ENCODE measurements around the gene FLCN. TPM values are rescaled to one million over a fixed set of nuclear protein-coding genes. Genes with fewer than 3 reads are reported as not detected.

FLCN gene
- polyA plus RNA-seq, 1 donor from 2014 or later, result 34.0 TPM

- no peak overlapping the region for H3K4me2 ChIP-seq (ENCODE audit: low read length)
- H3K79me2 ChIP-seq (replicated peaks; ENCODE audit: insufficient read depth, low read length), result no peaks in the 10 kb centered on the region
- H4K20me1 ChIP-seq (ENCODE audit: insufficient read depth), result no peaks in the 10 kb centered on the region
- no peak overlapping the region for H2AFZ ChIP-seq (ENCODE audit: low read depth, low read length)
- TF ChIP-seq EP300 (conservative IDR thresholded peaks at IDR 0.05; ENCODE audit: poor library complexity, severe bottlenecking), result no peak
- no peak for TF ChIP-seq TAF1 (IDR thresholded peaks at IDR 0.05; ENCODE audit: low read depth)
- TF ChIP-seq POLR2AphosphoS5 (IDR thresholded peaks at IDR 0.05), result no peak
- no peak for TF ChIP-seq EZH2 (IDR thresholded peaks at IDR 0.05; ENCODE audit: borderline replicate concordance, insufficient read depth, low read length, poor library complexity, severe bottlenecking)
- no peak for TF ChIP-seq MXI1 (conservative IDR thresholded peaks at IDR 0.05; ENCODE audit: poor library complexity, severe bottlenecking)
- no peak for TF ChIP-seq REST (IDR thresholded peaks at IDR 0.05; ENCODE audit: borderline replicate concordance)
- no peak for TF ChIP-seq RAD21 (conservative IDR thresholded peaks at IDR 0.05)
- no peak for TF ChIP-seq CTCF (IDR thresholded peaks at IDR 0.05; ENCODE audit: poor library complexity, severe bottlenecking)
- TF ChIP-seq SMC3 (conservative IDR thresholded peaks at IDR 0.05; ENCODE audit: poor library complexity), result no peak
- H3K4me3 ChIP-seq (ENCODE audit: low read length), result no peak overlapping the region
- no peaks in the 10 kb centered on the region for H3F3A ChIP-seq (ENCODE audit: insufficient read depth, low read length, poor library complexity, severe bottlenecking)
- no peaks in the 10 kb centered on the region for H3K9me2 ChIP-seq (ENCODE audit: insufficient read depth, low read length)
- H3K9ac ChIP-seq (ENCODE audit: low read length), result no peak overlapping the region
- H3K27me3 ChIP-seq (ENCODE audit: insufficient read depth, low read depth, low read length), result no peaks in the 10 kb centered on the region
- H3K36me3 ChIP-seq (ENCODE audit: insufficient read depth, low read length), result no peaks in the 10 kb centered on the region
- H3K9me3 ChIP-seq (ENCODE audit: low read length), result no peaks in the 10 kb centered on the region
- H3K27ac ChIP-seq (ENCODE audit: low read length), result no peak overlapping the region
Measured at GRCh38 chr17:17204041-17204591, 32.9 kb downstream of the FLCN start.

- H3K9me3 ChIP-seq (ENCODE audit: low read length), result no peaks in the 10 kb centered on the region
- H3F3A ChIP-seq (ENCODE audit: insufficient read depth, low read length, poor library complexity, severe bottlenecking), result no peaks in the 10 kb centered on the region
- H3K9ac ChIP-seq (ENCODE audit: low read length), result no peak overlapping the region
- H4K20me1 ChIP-seq (ENCODE audit: insufficient read depth), result no peaks in the 10 kb centered on the region
- no peak overlapping the region for H3K4me2 ChIP-seq (ENCODE audit: low read length)
- no peaks in the 10 kb centered on the region for H3K79me2 ChIP-seq (replicated peaks; ENCODE audit: insufficient read depth, low read length)
- no peak overlapping the region for H3K4me3 ChIP-seq (ENCODE audit: low read length)
- H3K27me3 ChIP-seq (ENCODE audit: insufficient read depth, low read depth, low read length), result no peaks in the 10 kb centered on the region
- H3K27ac ChIP-seq (ENCODE audit: low read length), result no peak overlapping the region
- no peaks in the 10 kb centered on the region for H3K9me2 ChIP-seq (ENCODE audit: insufficient read depth, low read length)
- H3K36me3 ChIP-seq (ENCODE audit: insufficient read depth, low read length), result no peaks in the 10 kb centered on the region
- no peak overlapping the region for H2AFZ ChIP-seq (ENCODE audit: low read depth, low read length)
- TF ChIP-seq EP300 (conservative IDR thresholded peaks at IDR 0.05; ENCODE audit: poor library complexity, severe bottlenecking), result no peak
- no peak for TF ChIP-seq RAD21 (conservative IDR thresholded peaks at IDR 0.05)
- no peak for TF ChIP-seq MXI1 (conservative IDR thresholded peaks at IDR 0.05; ENCODE audit: poor library complexity, severe bottlenecking)
- no peak for TF ChIP-seq SMC3 (conservative IDR thresholded peaks at IDR 0.05; ENCODE audit: poor library complexity)
Measured at GRCh38 chr17:17203173-17203730, 33.7 kb downstream of the FLCN start.

Measured in neural cell (in vitro differentiated cells).